Nephron progenitor cell (in vitro differentiated cells): Measurements from ENCODE around the gene PKP4.

Experiments
- DNase-seq: peaks from one replicate; pipeline ENCODE4 v3.0.0; 2021
- H3K27ac Mint-ChIP-seq: 2 replicates; pipeline ENCODE4 v1.8.0; 2021; ENCODE audit warnings: mild to moderate bottlenecking, moderate library complexity, mixed read lengths
- H3K27me3 Mint-ChIP-seq: 2 replicates; pipeline ENCODE4 v1.8.0; 2021; ENCODE audit warnings: mild to moderate bottlenecking, low read depth, mixed read lengths; ENCODE audit not compliant: poor library complexity
- H3K36me3 Mint-ChIP-seq: 2 replicates; pipeline ENCODE4 v1.8.0; 2021; ENCODE audit warnings: low read depth, mixed read lengths
- H3K4me1 Mint-ChIP-seq: 2 replicates; pipeline ENCODE4 v1.8.0; 2021; ENCODE audit warnings: mixed read lengths
- H3K4me3 Mint-ChIP-seq: 2 replicates; pipeline ENCODE4 v1.8.0; 2021; ENCODE audit warnings: mild to moderate bottlenecking, moderate library complexity, mixed read lengths
- H3K9me3 Mint-ChIP-seq: 2 replicates; pipeline ENCODE4 v1.8.0; 2021; ENCODE audit warnings: mild to moderate bottlenecking, moderate library complexity, mixed read lengths
- CTCF ChIP-seq: fragments of 200-600 bp; sonication (generic); IDR thresholded peaks from 2 replicates; pipeline ENCODE4 v1.5.0; 2021; ENCODE audit warnings: antibody characterized with exemption

The PKP4 gene

GRCh38 chr2:158505448-158505934 is 48.7 kb downstream of the PKP4 start:
- H3K27me3 Mint-ChIP-seq: no peaks in the 10 kb centered on the region
- peak overlapping the region; percentile 76 for H3K27ac Mint-ChIP-seq
- no peak overlapping the region for H3K4me3 Mint-ChIP-seq
- H3K36me3 Mint-ChIP-seq: peaks cover 10% of the 10 kb centered on the region
- peaks cover 32% of the 10 kb centered on the region for H3K4me1 Mint-ChIP-seq
- TF ChIP-seq CTCF: no peak
- no peak for DNase-seq
- H3K9me3 Mint-ChIP-seq: no peaks in the 10 kb centered on the region

- TF ChIP-seq CTCF: no peak
- Mint-ChIP-seq H3K4me3 (no peak overlapping the region), H3K27me3 (no peaks in the 10 kb centered on the region), H3K36me3 (peaks cover 14% of the 10 kb centered on the region), H3K9me3 (no peaks in the 10 kb centered on the region), H3K27ac (peak overlapping the region; percentile 91), H3K4me1 (peaks cover 30% of the 10 kb centered on the region)
- no peak for DNase-seq
These were observed 50.4 kb downstream of the PKP4 start for GRCh38 chr2:158507141-158507540.

GRCh38 chr2:158507679-158508078 is 50.9 kb downstream of the PKP4 start:
- Mint-ChIP-seq H3K27me3 (no peaks in the 10 kb centered on the region), H3K4me3 (no peak overlapping the region)

GRCh38 chr2:158509928-158510797 is 53.4 kb downstream of the PKP4 start:
- no peaks in the 10 kb centered on the region for H3K27me3 Mint-ChIP-seq
- peak overlapping the region; percentile 25 for H3K27ac Mint-ChIP-seq
- H3K36me3 Mint-ChIP-seq: peaks cover 32% of the 10 kb centered on the region
- peaks cover 42% of the 10 kb centered on the region for H3K4me1 Mint-ChIP-seq
- no peak overlapping the region for H3K4me3 Mint-ChIP-seq
- no peaks in the 10 kb centered on the region for H3K9me3 Mint-ChIP-seq
- TF ChIP-seq CTCF: no peak
- no peak for DNase-seq

More at GRCh38 chr2:158507679-158508078, 50.9 kb downstream of the PKP4 start:
- DNase-seq: no peak
- H3K36me3 Mint-ChIP-seq: peaks cover 14% of the 10 kb centered on the region
- peak overlapping the region; percentile 91 for H3K27ac Mint-ChIP-seq
- no peak for TF ChIP-seq CTCF
- no peaks in the 10 kb centered on the region for H3K9me3 Mint-ChIP-seq
- H3K4me1 Mint-ChIP-seq: peaks cover 30% of the 10 kb centered on the region

- no peak overlapping the region for H3K4me3 Mint-ChIP-seq
- peaks cover 40% of the 10 kb centered on the region for H3K4me1 Mint-ChIP-seq
- no peaks in the 10 kb centered on the region for H3K9me3 Mint-ChIP-seq
- TF ChIP-seq CTCF: no peak
- H3K36me3 Mint-ChIP-seq: peaks cover 32% of the 10 kb centered on the region
- no peak overlapping the region for H3K27ac Mint-ChIP-seq
- DNase-seq: no peak
- H3K27me3 Mint-ChIP-seq: no peaks in the 10 kb centered on the region
These were observed 54.1 kb downstream of the PKP4 start for GRCh38 chr2:158510887-158511286.
